T47D (cell line): ENCODE results near the gene PTPRD.

ENCODE experiments used
- DNase-seq, 2 experiments: peaks; one replicate each; pipeline versions ENCODE4 v3.0.0 to v3.0.0-alpha.2; 2011 to 2012; ENCODE audit warnings: low read depth in 1 of 2, low spot score in 1 of 2
- JUND ChIP-seq: IDR thresholded peaks from 2 replicates; pipeline ENCODE4 v1.6.1; 2012; ENCODE audit warnings: low read depth
- in situ Hi-C: cut with HindIII; loops from 2 replicates; pipeline ENCODE4 v1.10.0; 2016; ENCODE audit warnings: low sequenced_read_pairs, low pct_unique_long_range_greater_than_20kb

Gene PTPRD

DNA sequence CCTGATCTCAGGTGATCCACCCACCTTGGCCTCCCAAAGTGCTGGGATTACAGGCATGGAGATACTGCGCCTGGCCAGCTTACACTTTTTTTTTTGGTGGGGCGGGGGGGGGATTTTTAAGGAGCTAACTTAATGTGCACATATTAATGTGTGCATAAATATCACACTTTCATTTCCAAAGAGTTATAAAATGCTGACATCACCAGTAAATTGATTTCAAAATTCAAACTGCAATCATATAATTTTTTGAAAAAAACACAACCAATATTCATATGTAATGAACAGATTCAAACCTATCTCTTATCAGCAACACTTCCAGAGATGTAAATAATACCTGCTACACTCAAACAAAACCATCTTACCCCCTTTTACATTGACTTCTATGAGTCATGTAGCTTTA lies 1806.7 kb downstream of the PTPRD start:
- in situ Hi-C loops: no loop called here
- TF ChIP-seq JUND: no peak
- DNase-seq: no peak

DNA sequence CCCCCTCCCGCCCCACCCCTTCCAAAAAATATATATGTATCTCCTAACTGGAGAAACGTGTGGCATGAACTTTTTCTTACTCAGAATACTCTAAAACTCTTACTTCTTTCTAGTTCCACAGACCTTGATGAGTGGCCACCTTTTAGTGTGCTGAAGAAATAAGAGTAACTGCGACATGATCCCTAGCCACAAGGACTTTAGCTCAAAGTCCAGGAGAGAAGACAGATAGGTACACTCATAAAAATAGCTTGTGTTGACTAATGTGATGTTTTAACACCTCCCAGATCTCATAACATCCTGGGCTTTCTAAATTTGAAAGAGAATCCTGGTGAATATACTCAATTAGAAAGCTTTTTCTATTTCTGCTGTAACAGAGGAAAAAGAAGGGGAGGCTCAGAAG lies 1808.2 kb downstream of the PTPRD start:
- no peak for TF ChIP-seq JUND
- no peak for DNase-seq
- in situ Hi-C loops: no loop called here

GRCh38 chr9:8802242-8802641 lies 1810.6 kb downstream of the PTPRD start:
- in situ Hi-C loops: no loop called here
- TF ChIP-seq JUND: no peak
- DNase-seq: no peak

GRCh38 chr9:8800196-8800595 lies 1812.6 kb downstream of the PTPRD start:
- TF ChIP-seq JUND: no peak
- in situ Hi-C loops: no loop called here
- DNase-seq: no peak

DNA sequence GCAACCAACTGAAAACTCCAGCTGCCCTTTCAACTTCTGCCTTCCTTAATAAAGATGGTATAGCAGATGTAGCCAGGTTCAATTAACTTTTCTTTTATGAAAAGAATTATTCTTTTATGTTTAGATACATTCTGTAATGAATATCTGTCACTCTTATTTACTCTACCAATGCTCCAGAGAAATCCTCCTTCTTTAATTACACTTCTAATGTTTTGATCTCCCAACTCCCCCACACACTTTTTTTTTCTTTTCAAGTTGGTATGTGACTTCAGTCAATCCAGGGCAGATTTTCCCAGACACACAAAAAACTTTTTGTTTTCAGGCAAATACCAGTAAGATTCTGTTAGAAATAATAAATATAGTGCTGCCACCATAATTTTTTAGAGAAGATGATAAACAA lies 1813.2 kb downstream of the PTPRD start:
- no peak for DNase-seq
- TF ChIP-seq JUND: no peak
- in situ Hi-C loops: no loop called here

DNA sequence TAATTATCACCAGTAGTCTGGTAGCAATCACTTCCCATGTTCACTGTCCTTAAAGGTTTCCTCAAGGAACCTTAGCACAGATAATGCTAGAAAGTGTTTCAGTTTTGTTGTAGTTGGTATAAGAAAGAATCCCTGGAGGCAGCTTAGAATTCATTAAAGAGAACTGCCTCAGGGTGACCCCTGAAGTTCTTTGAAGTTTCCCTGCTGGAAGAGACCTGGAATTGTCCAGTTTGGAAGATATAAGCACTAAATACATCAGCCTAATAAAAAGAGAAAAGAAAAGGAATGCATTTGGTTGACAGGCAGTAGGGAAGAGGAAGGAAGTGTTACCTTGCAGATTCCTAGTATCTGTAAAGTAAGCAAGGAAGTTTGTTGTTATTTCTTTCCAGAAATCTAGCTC lies 1813.6 kb downstream of the PTPRD start:
- no peak for DNase-seq
- in situ Hi-C loops: no loop called here
- TF ChIP-seq JUND: no peak

DNA sequence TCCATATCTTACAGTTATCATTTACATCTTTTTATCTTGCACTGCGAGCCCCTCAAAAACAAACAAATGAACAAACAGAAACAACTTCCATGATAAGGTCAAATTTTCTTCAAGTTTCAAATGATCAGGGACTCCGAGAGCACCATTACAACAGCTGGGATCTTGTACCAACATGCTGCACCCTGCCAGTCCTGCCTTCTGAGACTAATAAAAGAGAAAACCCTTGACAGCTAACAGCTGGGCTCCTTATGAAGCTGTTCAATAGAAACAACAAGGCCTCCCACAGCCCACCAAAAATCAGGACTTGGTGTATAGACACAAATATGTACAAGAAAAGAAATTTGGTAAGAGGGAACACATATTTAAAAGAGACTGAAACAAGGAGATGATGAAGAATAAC lies 1828.0 kb downstream of the PTPRD start:
- no peak for TF ChIP-seq JUND
- no peak for DNase-seq
- in situ Hi-C loops: no loop called here

GRCh38 chr9:8783941-8784340 lies 1828.9 kb downstream of the PTPRD start:
- no peak for TF ChIP-seq JUND
- DNase-seq: no peak
- in situ Hi-C loops: no loop called here

DNA sequence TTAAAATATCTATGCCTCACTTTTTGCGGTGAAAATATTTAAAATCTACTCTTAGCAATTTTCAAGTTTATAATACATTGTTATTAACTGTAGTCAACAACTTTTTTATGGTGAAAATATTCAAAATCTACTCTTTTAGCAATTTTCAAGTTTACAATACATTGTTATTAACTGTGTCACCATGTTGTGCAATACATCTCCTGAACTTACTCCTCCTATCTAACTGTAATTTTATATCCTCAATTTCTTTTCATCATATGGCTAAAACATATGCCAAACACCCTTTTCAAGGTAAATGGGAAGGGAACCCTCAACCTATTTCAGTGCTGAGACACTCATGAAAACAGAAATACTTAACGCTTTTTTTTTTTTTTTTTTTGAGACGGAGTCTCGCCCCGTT lies 1830.6 kb downstream of the PTPRD start:
- DNase-seq: no peak
- TF ChIP-seq JUND: no peak
- in situ Hi-C loops: no loop called here

DNA sequence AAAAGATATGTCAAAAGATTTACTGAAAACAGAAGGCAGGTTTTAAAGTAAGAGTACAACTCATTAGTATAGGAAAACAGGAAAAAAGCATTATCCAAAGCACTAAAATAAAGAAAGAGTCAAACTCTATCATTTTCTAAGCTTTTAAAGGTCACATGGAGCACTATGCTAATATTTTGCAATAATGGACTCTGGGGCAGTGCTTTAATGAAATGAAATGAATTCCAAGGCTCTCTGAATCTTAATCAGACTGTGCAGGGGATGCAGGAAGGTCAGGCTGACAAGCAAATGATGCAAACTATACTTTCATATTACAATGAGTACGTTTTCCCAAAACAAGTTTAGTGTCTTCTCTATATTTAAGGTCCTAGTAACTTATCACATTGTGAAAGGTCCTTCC lies 1831.3 kb downstream of the PTPRD start:
- no peak for TF ChIP-seq JUND
- in situ Hi-C loops: no loop called here
- no peak for DNase-seq

- in situ Hi-C loops: no loop called here
- no peak for TF ChIP-seq JUND
- DNase-seq: no peak
Measured at GRCh38 chr9:8780386-8780785, 1832.4 kb downstream of the PTPRD start.

DNA sequence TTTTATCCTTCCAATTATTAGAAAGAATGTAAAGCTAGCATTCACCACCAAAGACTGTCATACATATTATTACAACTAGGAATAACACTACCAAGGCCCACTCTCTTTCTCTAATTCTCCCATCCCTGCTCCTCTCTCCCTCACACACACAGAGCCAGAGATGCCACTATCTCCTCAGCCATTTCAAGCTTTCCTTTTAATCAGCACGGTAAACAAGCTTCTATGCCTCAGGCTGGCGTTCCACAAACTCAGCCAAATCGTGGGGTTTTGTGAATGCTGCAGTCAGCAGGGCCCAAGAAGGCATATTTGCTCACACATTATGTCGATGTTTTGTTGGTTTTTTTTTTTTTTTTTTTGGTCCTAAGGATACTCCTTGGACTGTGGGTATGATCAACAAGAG lies 1833.3 kb downstream of the PTPRD start:
- DNase-seq: no peak
- in situ Hi-C loops: no loop called here

DNA sequence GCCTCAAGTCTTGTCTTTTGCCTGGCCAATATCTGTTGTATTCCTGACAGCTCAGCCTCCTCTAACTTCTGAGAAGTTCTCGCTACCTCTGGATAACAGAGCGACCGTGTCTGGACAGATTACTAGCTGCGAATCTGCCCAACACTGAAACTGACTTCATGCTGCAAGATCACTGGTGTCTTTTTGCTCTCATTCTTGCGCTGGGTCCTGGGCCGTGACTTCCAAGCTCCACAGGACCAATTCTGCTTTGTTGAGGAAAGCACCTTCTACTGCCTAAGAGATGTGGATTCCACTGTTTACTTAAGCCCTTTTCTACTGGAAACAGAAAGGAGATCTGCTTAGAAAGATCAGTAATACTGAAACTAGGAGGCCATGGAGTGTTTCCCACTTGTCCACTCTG lies 1834.4 kb downstream of the PTPRD start:
- in situ Hi-C loops: no loop called here

More for the DNA sequence above, 1833.3 kb downstream of the PTPRD start:
- no peak for TF ChIP-seq JUND

GRCh38 chr9:8772302-8772701 lies 1840.5 kb downstream of the PTPRD start:
- TF ChIP-seq JUND: no peak
- DNase-seq: no peak
- in situ Hi-C loops: no loop called here

More for the DNA sequence above, 1834.4 kb downstream of the PTPRD start:
- no peak for DNase-seq
- TF ChIP-seq JUND: no peak
